DOHH2 (cell line): ENCODE measurements around the gene COX4I1.
A peak's percentile ranks its signal among the peaks of the same experiment; 100 is the strongest.

Experiments
- H3F3A ChIP-seq: fragments of 200-600 bp; sonication (generic), shearing (Covaris generic); 2 replicates; pipeline ENCODE4 v1.6.0; 2016; ENCODE audit warnings: antibody characterized with exemption, mild to moderate bottlenecking; ENCODE audit not compliant: control insufficient read depth, insufficient read depth
- H3K27ac ChIP-seq: fragments of 200-600 bp; sonication (generic); 2 replicates; pipeline ENCODE4 v1.5.1; 2014; ENCODE audit warnings: low read depth, mild to moderate bottlenecking, low read length, moderate library complexity
- H3K27me3 ChIP-seq: fragments of 200-600 bp; sonication (generic); 2 replicates; pipeline ENCODE4 v1.6.1; 2014; ENCODE audit warnings: mild to moderate bottlenecking, low read length, mixed read lengths; ENCODE audit not compliant: control insufficient read depth
- H3K36me3 ChIP-seq: fragments of 200-600 bp; sonication (generic); 2 replicates; pipeline ENCODE4 v1.6.1; 2014; ENCODE audit warnings: mild to moderate bottlenecking, low read length, moderate library complexity, mixed read lengths; ENCODE audit not compliant: control insufficient read depth
- H3K4me1 ChIP-seq: fragments of 200-600 bp; sonication (generic); 2 replicates; pipeline ENCODE4 v1.6.1; 2014; ENCODE audit warnings: mild to moderate bottlenecking, low read length, mixed read lengths; ENCODE audit not compliant: control insufficient read depth
- H3K4me2 ChIP-seq: fragments of 200-600 bp; sonication (generic); 2 replicates; pipeline ENCODE4 v1.6.0; 2014; ENCODE audit warnings: mild to moderate bottlenecking, low read length, moderate library complexity
- H3K4me3 ChIP-seq: fragments of 200-600 bp; sonication (generic); 2 replicates; pipeline ENCODE4 v1.5.1; 2014; ENCODE audit warnings: mild to moderate bottlenecking, low read length, mixed read lengths
- H3K79me2 ChIP-seq: fragments of 200-600 bp; sonication (generic); 2 replicates; pipeline ENCODE4 v1.6.1; 2014; ENCODE audit warnings: mild to moderate bottlenecking, low read length, mixed read lengths; ENCODE audit not compliant: control insufficient read depth
- H3K9me2 ChIP-seq: fragments of 200-600 bp; sonication (generic); replicated peaks from 2 replicates; pipeline ENCODE4 v1.6.1; 2014; ENCODE audit warnings: mild to moderate bottlenecking, low read length, mixed read lengths; ENCODE audit not compliant: control insufficient read depth
- H3K9me3 ChIP-seq: fragments of 200-600 bp; sonication (generic); 2 replicates; pipeline ENCODE4 v1.6.1; 2014; ENCODE audit warnings: antibody characterized with exemption, low read length, mixed read lengths; ENCODE audit not compliant: control insufficient read depth, insufficient read depth
- H4K20me1 ChIP-seq: fragments of 200-600 bp; sonication (generic); 2 replicates; pipeline ENCODE4 v1.6.0; 2014; ENCODE audit warnings: low read depth, mild to moderate bottlenecking, antibody characterized with exemption, low read length, moderate library complexity; ENCODE audit not compliant: control insufficient read depth, insufficient read depth
- EZH2phosphoT487 ChIP-seq: fragments of 200-600 bp; sonication (generic); IDR thresholded peaks from 2 replicates; pipeline ENCODE4 v1.6.1; 2017; ENCODE audit warnings: borderline replicate concordance, mild to moderate bottlenecking, antibody characterized with exemption, low read length, moderate library complexity, mixed read lengths
- TF ChIP-seq, protein P1 (sequence below): fragments of 200-600 bp; sonication (generic); IDR thresholded peaks from one replicate; pipeline ENCODE4 v1.5.1; 2014; ENCODE audit warnings: antibody characterized with exemption, mild to moderate bottlenecking, low read depth, low read length; ENCODE audit not compliant: poor library complexity, severe bottlenecking

COX4I1 gene

DNA sequence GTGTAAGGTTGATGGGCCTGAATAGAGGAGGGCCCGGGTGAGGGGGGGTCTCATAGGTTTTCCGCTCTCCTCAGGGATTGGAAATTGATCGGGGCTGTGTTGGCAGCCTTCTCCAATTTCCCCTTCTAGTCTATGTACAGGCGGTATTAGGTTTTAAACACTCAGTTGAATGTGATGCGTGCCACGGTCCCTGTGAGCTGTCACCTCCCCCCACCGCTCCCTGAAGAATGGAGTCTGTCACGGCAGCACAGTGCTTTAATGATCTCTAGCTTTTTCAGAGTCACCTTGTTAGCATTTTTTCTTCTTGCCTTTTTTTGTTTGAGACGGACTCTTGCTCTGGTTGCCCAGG, 800 bp downstream of the COX4I1 start:
- Histone ChIP-seq H4K20me1 (peaks cover 19% of the 10 kb centered on the region), H3K36me3 (peaks cover 78% of the 10 kb centered on the region), H3K4me3 (peak overlapping the region; percentile 94), H3K9me3 (no peaks in the 10 kb centered on the region), H3K9me2 (no peaks in the 10 kb centered on the region), H3K27me3 (no peaks in the 10 kb centered on the region), H3K27ac (peak overlapping the region; percentile 60), H3F3A (peaks cover 10% of the 10 kb centered on the region), H3K4me1 (peaks cover 48% of the 10 kb centered on the region), H3K79me2 (peaks cover 87% of the 10 kb centered on the region), H3K4me2 (peak overlapping the region; percentile 74)
- TF ChIP-seq, protein P1, sequence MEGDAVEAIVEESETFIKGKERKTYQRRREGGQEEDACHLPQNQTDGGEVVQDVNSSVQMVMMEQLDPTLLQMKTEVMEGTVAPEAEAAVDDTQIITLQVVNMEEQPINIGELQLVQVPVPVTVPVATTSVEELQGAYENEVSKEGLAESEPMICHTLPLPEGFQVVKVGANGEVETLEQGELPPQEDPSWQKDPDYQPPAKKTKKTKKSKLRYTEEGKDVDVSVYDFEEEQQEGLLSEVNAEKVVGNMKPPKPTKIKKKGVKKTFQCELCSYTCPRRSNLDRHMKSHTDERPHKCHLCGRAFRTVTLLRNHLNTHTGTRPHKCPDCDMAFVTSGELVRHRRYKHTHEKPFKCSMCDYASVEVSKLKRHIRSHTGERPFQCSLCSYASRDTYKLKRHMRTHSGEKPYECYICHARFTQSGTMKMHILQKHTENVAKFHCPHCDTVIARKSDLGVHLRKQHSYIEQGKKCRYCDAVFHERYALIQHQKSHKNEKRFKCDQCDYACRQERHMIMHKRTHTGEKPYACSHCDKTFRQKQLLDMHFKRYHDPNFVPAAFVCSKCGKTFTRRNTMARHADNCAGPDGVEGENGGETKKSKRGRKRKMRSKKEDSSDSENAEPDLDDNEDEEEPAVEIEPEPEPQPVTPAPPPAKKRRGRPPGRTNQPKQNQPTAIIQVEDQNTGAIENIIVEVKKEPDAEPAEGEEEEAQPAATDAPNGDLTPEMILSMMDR, result no peak
- no peak for TF ChIP-seq EZH2phosphoT487

DNA sequence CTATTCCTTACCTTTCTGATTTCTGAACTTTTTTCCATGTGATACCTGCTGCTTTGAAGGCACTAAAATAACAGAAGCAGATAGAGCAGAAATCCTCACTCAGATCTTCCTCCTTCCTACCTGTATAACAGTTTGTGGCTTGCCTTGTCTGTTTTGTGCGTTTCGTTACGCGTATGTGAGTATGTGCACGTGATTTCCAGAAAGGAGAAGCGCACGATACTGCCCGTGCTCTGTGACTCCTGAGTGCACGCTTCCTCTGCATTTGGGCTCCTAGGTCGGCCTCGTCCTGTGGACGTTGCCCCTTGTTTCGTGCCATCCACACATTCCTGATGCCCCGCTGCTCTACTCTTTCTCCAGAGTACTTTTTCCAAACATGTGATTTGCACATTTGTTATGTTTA, 4.1 kb downstream of the COX4I1 start:
- H3K9me2 ChIP-seq, result no peaks in the 10 kb centered on the region
- no peaks in the 10 kb centered on the region for H3K9me3 ChIP-seq
- H3K27me3 ChIP-seq, result no peaks in the 10 kb centered on the region
- peaks cover 9% of the 10 kb centered on the region for H4K20me1 ChIP-seq
- H3K36me3 ChIP-seq, result peaks cover 71% of the 10 kb centered on the region
- H3K4me3 ChIP-seq, result 0 out of 2 replicates have a peak overlapping the region, but pooled peaks have one; percentile 5
- peak overlapping the region; percentile 54 for H3K27ac ChIP-seq
- TF ChIP-seq, protein P1, result no peak
- no peak for TF ChIP-seq EZH2phosphoT487
- H3F3A ChIP-seq, result peaks cover 10% of the 10 kb centered on the region
- H3K4me1 ChIP-seq, result peaks cover 37% of the 10 kb centered on the region
- H3K79me2 ChIP-seq, result peaks cover 54% of the 10 kb centered on the region
- H3K4me2 ChIP-seq, result peak overlapping the region; percentile 47

DNA sequence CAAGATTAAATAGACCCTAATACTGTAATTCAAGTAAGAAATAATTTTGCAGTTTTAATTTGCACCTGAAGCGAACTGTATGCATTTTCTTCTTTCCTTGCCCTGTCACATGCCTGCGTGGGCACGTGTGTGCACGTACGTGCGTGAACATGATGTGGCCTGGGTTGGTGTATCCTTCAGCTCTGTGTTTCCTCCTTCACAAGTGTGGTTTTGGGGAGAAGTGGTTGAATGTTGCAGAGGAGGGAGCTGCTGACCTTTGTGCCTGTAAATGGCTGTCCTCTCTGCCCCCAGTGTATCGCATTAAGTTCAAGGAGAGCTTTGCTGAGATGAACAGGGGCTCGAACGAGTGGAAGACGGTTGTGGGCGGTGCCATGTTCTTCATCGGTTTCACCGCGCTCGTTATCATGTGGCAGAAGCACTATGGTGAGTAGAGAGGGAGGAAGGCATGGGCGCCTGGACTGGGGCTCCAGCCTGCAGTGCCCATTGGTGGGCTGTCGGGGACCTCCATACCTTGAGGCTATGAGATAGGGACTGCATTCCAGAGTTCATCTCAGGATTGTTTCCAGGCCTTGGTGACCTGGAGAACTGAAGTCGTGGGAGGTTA, 6.0 kb downstream of the COX4I1 start:
- no peaks in the 10 kb centered on the region for H3K9me3 ChIP-seq
- H4K20me1 ChIP-seq, result peaks cover 6% of the 10 kb centered on the region
- no peak overlapping the region for H3K4me2 ChIP-seq
- no peak overlapping the region for H3K27ac ChIP-seq
- peaks cover 34% of the 10 kb centered on the region for H3K79me2 ChIP-seq
- H3K36me3 ChIP-seq, result peaks cover 61% of the 10 kb centered on the region
- no peaks in the 10 kb centered on the region for H3K9me2 ChIP-seq
- no peak overlapping the region for H3K4me3 ChIP-seq
- peaks cover 35% of the 10 kb centered on the region for H3K4me1 ChIP-seq
- TF ChIP-seq EZH2phosphoT487, result no peak
- TF ChIP-seq, protein P1, result no peak
- H3K27me3 ChIP-seq, result no peaks in the 10 kb centered on the region
- peaks cover 10% of the 10 kb centered on the region for H3F3A ChIP-seq
